OCI-M1 (cell line): Measurements from ENCODE around the gene OR2F2.

Source experiments
- DNase-seq: peaks from one replicate; lab custom pipeline; 2025; lab: John Stamatoyannopoulos, UW

The OR2F2 gene

GRCh38 chr7:143914938-143915652 lies 19.9 kb upstream of the OR2F2 start:
- no peak for DNase-seq

- DNase-seq = no peak
These were observed 10.2 kb upstream of the OR2F2 start for GRCh38 chr7:143924851-143925250.

GRCh38 chr7:143929224-143929920 lies 5.7 kb upstream of the OR2F2 start:
- DNase-seq = no peak

- no peak for DNase-seq
These were observed 3.3 kb upstream of the OR2F2 start for GRCh38 chr7:143931739-143932138.

- no peak for DNase-seq
These were observed 1.3 kb downstream of the OR2F2 start for GRCh38 chr7:143936087-143937009.

- no peak for DNase-seq
These were observed 3.6 kb downstream of the OR2F2 start for GRCh38 chr7:143938379-143939243.

- DNase-seq = no peak
These were observed 10.4 kb downstream of the OR2F2 start for GRCh38 chr7:143945423-143945822.

- DNase-seq = no peak
These were observed 12.1 kb downstream of the OR2F2 start for GRCh38 chr7:143947111-143947510.

- no peak for DNase-seq
These were observed 13.7 kb downstream of the OR2F2 start for GRCh38 chr7:143948733-143949132.

GRCh38 chr7:143953421-143953820 lies 18.4 kb downstream of the OR2F2 start:
- DNase-seq = no peak

GRCh38 chr7:143954135-143954534 lies 19.1 kb downstream of the OR2F2 start:
- DNase-seq = no peak

GRCh38 chr7:143954544-143954943 lies 19.5 kb downstream of the OR2F2 start, which contains the start of gene OR2F1:
OR2F1 (plus strand) TSS chr7:143954844; CDS start chr7:143959971, 5,127 bp downstream.
- no peak for DNase-seq

GRCh38 chr7:143958781-143959180 lies 23.7 kb downstream of the OR2F2 start:
- no peak for DNase-seq

GRCh38 chr7:143960813-143961610 lies 26.0 kb downstream of the OR2F2 start:
- DNase-seq = no peak

- DNase-seq = no peak
These were observed 30.2 kb downstream of the OR2F2 start for GRCh38 chr7:143965280-143965679.

- no peak for DNase-seq
These were observed 32.4 kb downstream of the OR2F2 start for GRCh38 chr7:143967398-143967797.

- peak; percentile 79 for DNase-seq
These were observed 38.9 kb downstream of the OR2F2 start for GRCh38 chr7:143973870-143974416.

- DNase-seq = peak; percentile 24
These were observed 39.4 kb downstream of the OR2F2 start for GRCh38 chr7:143974459-143974858.

GRCh38 chr7:143975617-143976016 lies 40.6 kb downstream of the OR2F2 start:
- peak; percentile 23 for DNase-seq

GRCh38 chr7:143978585-143978984 lies 43.6 kb downstream of the OR2F2 start:
- DNase-seq = no peak
